H1 (cell line): ENCODE measurements around the gene ROR1. TPM values are rescaled to one million over a fixed set of nuclear protein-coding genes. Genes with fewer than 3 reads are reported as not detected.

Experiments
- CTCF ChIA-PET: fragments of 300-600 bp; sonication (Branson Sonifier 250); formaldehyde crosslinking; loops from one replicate; lab custom pipeline; 2021; ENCODE audit not compliant: partially characterized antibody; lab: Charles Lee
- POLR2A ChIA-PET: fragments of 300-600 bp; sonication (Branson Sonifier 250); formaldehyde crosslinking; loops from one replicate; lab custom pipeline; 2021; ENCODE audit warnings: inconsistent platforms; ENCODE audit not compliant: partially characterized antibody; lab: Charles Lee
- DNase-seq, 2 experiments: peaks; one replicate each; pipeline versions ENCODE4 v3.0.0 to v3.0.0-alpha.2; 2010 to 2022; ENCODE audit warnings: low spot score in 2 of 2, low read depth in 1 of 2, mixed read lengths in 1 of 2
- FAIRE-seq: peaks from 2 replicates; lab custom pipeline; 2011; peaks lifted over from hg19 to GRCh38; lab: Jason Lieb, UNC
- H2AFZ ChIP-seq: 2 replicates; pipeline ENCODE4 v1.8.1; 2012; ENCODE audit warnings: low read length, inconsistent platforms
- H2AK5ac ChIP-seq: 2 replicates; pipeline ENCODE4 v1.6.1; 2013; ENCODE audit warnings: low read depth, low read length
- H2BK120ac ChIP-seq: replicated peaks from 2 replicates; pipeline ENCODE3; 2013; ENCODE audit warnings: low read depth, low read length, inconsistent platforms
- H2BK12ac ChIP-seq: 2 replicates; pipeline ENCODE4 v1.6.1; 2013; ENCODE audit warnings: low read depth, low read length
- H2BK15ac ChIP-seq: 2 replicates; pipeline ENCODE4 v1.6.1; 2013; ENCODE audit warnings: low read length
- H2BK20ac ChIP-seq: 2 replicates; pipeline ENCODE4 v1.6.1; 2013; ENCODE audit warnings: low read length
- H2BK5ac ChIP-seq: 2 replicates; pipeline ENCODE4 v1.6.1; 2013; ENCODE audit warnings: low read depth, low read length
- H3K14ac ChIP-seq: 2 replicates; pipeline ENCODE4 v1.6.1; 2013; ENCODE audit warnings: inconsistent platforms; ENCODE audit not compliant: insufficient read length
- H3K18ac ChIP-seq: 2 replicates; pipeline ENCODE4 v1.6.1; 2013; ENCODE audit warnings: low read length; ENCODE audit errors: extremely low read depth
- H3K23ac ChIP-seq: 2 replicates; pipeline ENCODE4 v1.6.1; 2013; ENCODE audit warnings: inconsistent platforms; ENCODE audit not compliant: insufficient read length
- H3K23me2 ChIP-seq: 2 replicates; pipeline ENCODE4 v1.6.1; 2013; ENCODE audit warnings: low read depth, low read length
- H3K27ac ChIP-seq: 2 replicates; pipeline ENCODE4 v1.6.1; 2011; ENCODE audit warnings: low read depth, low read length, inconsistent platforms
- H3K27me3 ChIP-seq, 4 experiments: replicated peaks in 1 of 4; 1 replicate in 1 of 4; 2 replicates in 3 of 4; pipeline versions ENCODE4 v1.6.1 to v1.8.1; 2011 to 2013; ENCODE audit warnings: low read length in 3 of 4, mild to moderate bottlenecking in 3 of 4, inconsistent platforms in 2 of 4, mixed read lengths in 2 of 4, moderate library complexity in 1 of 4; ENCODE audit not compliant: control insufficient read depth in 3 of 4, insufficient read depth in 3 of 4; ENCODE audit errors: extremely low read depth in 1 of 4
- H3K36me3 ChIP-seq, 4 experiments: 2 replicates each; pipeline versions ENCODE4 v1.6.1 to v1.8.1; 2011 to 2013; ENCODE audit warnings: mild to moderate bottlenecking in 4 of 4, low read length in 3 of 4, moderate library complexity in 2 of 4, control low read depth in 1 of 4, inconsistent platforms in 1 of 4; ENCODE audit not compliant: insufficient read depth in 4 of 4, control insufficient read depth in 2 of 4
- H3K4ac ChIP-seq: replicated peaks from 2 replicates; pipeline ENCODE3; 2013; ENCODE audit warnings: low read length, low read depth, mixed read lengths, inconsistent platforms; ENCODE audit not compliant: insufficient read length
- H3K4me1 ChIP-seq, 4 experiments: replicated peaks in 1 of 4; 1 replicate in 1 of 4; 2 replicates in 3 of 4; pipeline versions ENCODE4 v1.6.1 to v1.8.1; 2011 to 2013; ENCODE audit warnings: low read length in 3 of 4, inconsistent platforms in 2 of 4, mixed read lengths in 1 of 4; ENCODE audit not compliant: insufficient read depth in 4 of 4, control insufficient read depth in 3 of 4
- H3K4me2 ChIP-seq, 2 experiments: 2 replicates each; pipeline versions ENCODE4 v1.6.1 to v1.8.1; 2011 to 2013; ENCODE audit warnings: low read depth in 2 of 2, low read length in 2 of 2, control low read depth in 1 of 2, inconsistent platforms in 1 of 2, mild to moderate bottlenecking in 1 of 2; ENCODE audit not compliant: insufficient read depth in 1 of 2
- H3K4me3 ChIP-seq, 4 experiments: fragments of 200-600, 300-600 bp in 1 of 4; sonication (generic), shearing (Covaris generic), sonication (Bioruptor Twin) in 1 of 4; 2 replicates each; pipeline versions ENCODE4 v1.5.1 to v1.8.1; 2011 to 2016; ENCODE audit warnings: low read length in 4 of 4, low read depth in 3 of 4, control low read depth in 2 of 4, inconsistent platforms in 2 of 4, mild to moderate bottlenecking in 2 of 4, mixed read lengths in 1 of 4, moderate library complexity in 1 of 4; ENCODE audit not compliant: insufficient read depth in 2 of 4; ENCODE audit errors: extremely low read depth in 1 of 4
- H3K56ac ChIP-seq: replicated peaks from 2 replicates; pipeline ENCODE3; 2013; ENCODE audit warnings: low read depth, mild to moderate bottlenecking, mixed read lengths, low read length, inconsistent platforms; ENCODE audit not compliant: insufficient read length
- H3K79me1 ChIP-seq: 2 replicates; pipeline ENCODE4 v1.6.1; 2013; ENCODE audit warnings: low read depth, low read length, control low read depth
- H3K79me2 ChIP-seq, 2 experiments: 2 replicates each; pipeline versions ENCODE4 v1.6.1 to v1.8.1; 2012 to 2013; ENCODE audit warnings: low read length in 2 of 2, mild to moderate bottlenecking in 2 of 2, inconsistent platforms in 1 of 2; ENCODE audit not compliant: insufficient read depth in 2 of 2, control insufficient read depth in 1 of 2
- H3K9ac ChIP-seq, 4 experiments: replicated peaks in 1 of 4; 1 replicate in 1 of 4; 2 replicates in 3 of 4; pipeline versions ENCODE4 v1.6.1 to v1.8.1; 2011 to 2013; ENCODE audit warnings: low read depth in 3 of 4, low read length in 3 of 4, control low read depth in 2 of 4, mild to moderate bottlenecking in 2 of 4, moderate library complexity in 2 of 4, inconsistent platforms in 1 of 4; ENCODE audit errors: extremely low read depth in 1 of 4
- H3K9me3 ChIP-seq, 2 experiments: 2 replicates each; pipeline versions ENCODE4 v1.6.1 to v1.8.1; 2012 to 2013; ENCODE audit warnings: mild to moderate bottlenecking in 2 of 2, moderate library complexity in 2 of 2, control low read depth in 1 of 2, inconsistent platforms in 1 of 2, low read depth in 1 of 2, low read length in 1 of 2, mixed read lengths in 1 of 2; ENCODE audit not compliant: insufficient read depth in 2 of 2
- H4K20me1 ChIP-seq, 2 experiments: replicated peaks in 1 of 2; 2 replicates each; pipeline versions ENCODE3 to v1.8.1; 2011 to 2013; ENCODE audit warnings: inconsistent platforms in 2 of 2, low read length in 2 of 2, mild to moderate bottlenecking in 1 of 2; ENCODE audit not compliant: insufficient read depth in 2 of 2, control insufficient read depth in 1 of 2
- H4K5ac ChIP-seq: 2 replicates; pipeline ENCODE4 v1.6.1; 2013; ENCODE audit warnings: low read length, low read depth, mixed read lengths, inconsistent platforms; ENCODE audit not compliant: insufficient read length
- H4K8ac ChIP-seq: 2 replicates; pipeline ENCODE4 v1.8.0; 2013; ENCODE audit warnings: mild to moderate bottlenecking, moderate library complexity, low read length, inconsistent platforms; ENCODE audit not compliant: insufficient read depth; ENCODE audit errors: extremely low read depth
- H4K91ac ChIP-seq: replicated peaks from 2 replicates; pipeline ENCODE3; 2013; ENCODE audit warnings: low read length, mixed read lengths, inconsistent platforms; ENCODE audit not compliant: insufficient read length
- CBX5 ChIP-seq: fragments of 300-800, 300-1000 bp; sonication (generic); IDR thresholded peaks from 2 replicates; pipeline ENCODE4 v1.7.1; 2016; ENCODE audit warnings: antibody characterized with exemption, low read length, low read depth
- CEBPB ChIP-seq: IDR thresholded peaks from 2 replicates; pipeline ENCODE4 v1.6.1; 2012; ENCODE audit warnings: low read depth, low read length
- CREB1 ChIP-seq: IDR thresholded peaks from 2 replicates; pipeline ENCODE4 v1.6.1; 2012; ENCODE audit warnings: inconsistent platforms
- CTCF ChIP-seq, 3 experiments: IDR thresholded peaks; 1 replicate in 2 of 3; 2 replicates in 1 of 3; pipeline versions ENCODE4 v1.5.1 to v1.6.1; 2011; ENCODE audit warnings: low read length in 3 of 3, mild to moderate bottlenecking in 3 of 3, inconsistent platforms in 2 of 3, low read depth in 1 of 3, moderate library complexity in 1 of 3; ENCODE audit not compliant: insufficient read depth in 1 of 3; ENCODE audit errors: control extremely low read depth in 1 of 3
- EGR1 ChIP-seq: IDR thresholded peaks from 2 replicates; pipeline ENCODE4 v1.6.1; 2011; ENCODE audit warnings: low read depth, low read length, borderline replicate concordance
- GABPA ChIP-seq: IDR thresholded peaks from 2 replicates; pipeline ENCODE4 v1.6.1; 2011; ENCODE audit warnings: mild to moderate bottlenecking, low read length, moderate library complexity, borderline replicate concordance; ENCODE audit not compliant: insufficient read depth
- KDM5A ChIP-seq: fragments of 200-600 bp; IDR thresholded peaks from 2 replicates; pipeline ENCODE4 v1.7.1; 2012; ENCODE audit warnings: mild to moderate bottlenecking, low read length, inconsistent platforms, mixed read lengths
- MAFK ChIP-seq: IDR thresholded peaks from 2 replicates; pipeline ENCODE4 v1.6.1; 2012; ENCODE audit warnings: low read depth, mild to moderate bottlenecking, improper control_type of control experiment, low read length
- MAX ChIP-seq: IDR thresholded peaks from 2 replicates; pipeline ENCODE4 v1.6.1; 2012; ENCODE audit warnings: inconsistent platforms
- PHF8 ChIP-seq: fragments of 200-600 bp; sonication (generic); conservative IDR thresholded peaks from 2 replicates; pipeline ENCODE4 v1.7.1; 2012; ENCODE audit warnings: low read depth, mild to moderate bottlenecking, inconsistent platforms, low read length, moderate library complexity
- POLR2AphosphoS5 ChIP-seq: IDR thresholded peaks from 2 replicates; pipeline ENCODE4 v1.6.1; 2011; ENCODE audit warnings: low read depth, low read length
- POU5F1 ChIP-seq: IDR thresholded peaks from 2 replicates; pipeline ENCODE4 v1.6.1; 2011; ENCODE audit warnings: low read depth, mild to moderate bottlenecking, low read length, moderate library complexity
- WGBS, 2 experiments: shearing (Covaris generic) in 1 of 2; methylation state at CpG; one replicate each; pipeline versions ENCODE4 v1.1.6 to v1.1.7; 2013 to 2015; ENCODE audit warnings: low lambda C conversion rate in 2 of 2, mixed read lengths in 2 of 2, inconsistent platforms in 1 of 2, low coverage in 1 of 2, missing lambda C conversion rate in 1 of 2; ENCODE audit not compliant: insufficient replicate concordance in 2 of 2, insufficient coverage in 1 of 2, insufficient read length in 1 of 2; ENCODE audit errors: extremely low coverage in 1 of 2, missing lambda C conversion rate in 1 of 2; 5-methylcytosine and 5-hydroxymethylcytosine counted together
- polyA plus RNA-seq, 7 experiments: library from polyadenylated mRNA; depleted of rRNA in 3 of 7; stranded (reverse) in 5 of 7; unstranded in 2 of 7; fragments of >200 nt in 5 of 7; fragments of 200-250 nt in 2 of 7; gene quantifications; 1 replicate in 5 of 7; 2 replicates in 1 of 7; 4 replicates in 1 of 7; pipeline versions ENCODE4 v1.2.1 to v1.2.3, GENCODE V29; 2011 to 2013; ENCODE audit warnings: missing spikeins in 2 of 7, mixed read lengths in 2 of 7
- total RNA-seq: library from RNA; stranded (reverse); fragmentation: NEBNext Ultra II Directional; extraction: Animal tissue kit (Norgen Biotek cat#: 25700); gene quantifications from 2 replicates; pipeline ENCODE4 v1.2.1, GENCODE V29; 2021

The ROR1 gene
- total and polyA plus RNA-seq, 2 of the 8 experiments (the other 6 are each of a cell fraction or from before 2014, with no cell fraction given): 33.6 to 73.6 TPM

GRCh38 chr1:64047549-64047996 lies 273.8 kb downstream of the ROR1 start:
- no peak overlapping the region for H3K23ac ChIP-seq
- H3K4ac ChIP-seq: no peak overlapping the region
- POLR2A ChIA-PET: interaction anchor here (0.7 to 1.2 kb wide), 2 partner anchors 11 to 35 kb away, joined by 3 read pairs; no protein-coding TSS in a partner anchor
- H4K5ac ChIP-seq: no peak overlapping the region
- no peaks in the 10 kb centered on the region for H3K9me3 ChIP-seq
- H4K91ac ChIP-seq: no peak overlapping the region
- no peak overlapping the region for H2BK20ac ChIP-seq
- H2BK15ac ChIP-seq: no peak overlapping the region
- no peak overlapping the region for H4K8ac ChIP-seq
- peaks cover 5 to 8% of the 10 kb centered on the region in 2 experiments for H4K20me1 ChIP-seq
- no peak overlapping the region for H2AFZ ChIP-seq
- no peak overlapping the region for H3K56ac ChIP-seq
- peaks cover 0 to 5% (median 0%) of the 10 kb centered on the region in 4 experiments; a peak in 1 of 8 replicates for H3K36me3 ChIP-seq
- CTCF ChIA-PET: interaction anchor here (1.3 to 1.7 kb wide), 2 partner anchors 9 to 373 kb away, joined by 3 read pairs; no protein-coding TSS in a partner anchor
- WGBS, 2 experiments: 86% methylated on average over 1 of the region's 1 CpG; no CpG with 5 or more reads in 1 of the 2 experiments
- no peaks in the 10 kb centered on the region for H3K27me3 ChIP-seq
- H3K4me2 ChIP-seq: no peak overlapping the region
- H3K79me1 ChIP-seq: peaks cover 6% of the 10 kb centered on the region; the same call in 1 of the 2 replicates
- no peak for FAIRE-seq
- no peak overlapping the region for H3K14ac ChIP-seq
- H2BK5ac ChIP-seq: no peak overlapping the region
- H3K27ac ChIP-seq: no peak overlapping the region
- H2BK120ac ChIP-seq: no peak overlapping the region
- no peak overlapping the region for H3K9ac ChIP-seq
- H2AK5ac ChIP-seq: no peak overlapping the region
- no peak overlapping the region for H2BK12ac ChIP-seq
- no peaks in the 10 kb centered on the region for H3K23me2 ChIP-seq
- peaks cover 0 to 51% of the 10 kb centered on the region in 2 experiments; a peak in 2 of 4 replicates for H3K79me2 ChIP-seq
- H3K4me1 ChIP-seq: peaks cover 3 to 18% (median 14%) of the 10 kb centered on the region in 4 experiments
- H3K4me3 ChIP-seq: no peak overlapping the region
- DNase-seq: no peak
- H3K18ac ChIP-seq: no peak overlapping the region
- TF ChIP-seq CTCF (IDR thresholded peaks at IDR 0.05; ENCODE audit: control extremely low read depth in 1 of 3, insufficient read depth in 1 of 3, low read depth in 1 of 3, low read length in 3 of 3) (no peak), PHF8 (no peak), GABPA (no peak), POU5F1 (no peak), CEBPB (no peak), CBX5 (no peak), MAX (no peak), MAFK (no peak), POLR2AphosphoS5 (no peak), CREB1 (no peak), KDM5A (no peak), EGR1 (no peak)
